OCI-LY1 (cell line): Measurements from ENCODE around the gene KRT5.
"Not testable (repeated sequence)": the region's sequence is repeated elsewhere in the genome, so short reads cannot be mapped to it uniquely, and the experiment has no call there.

ENCODE experiments used
- H2AFZ ChIP-seq: fragments of 200-600 bp; sonication (generic), shearing (Covaris generic); 2 replicates; pipeline ENCODE4 v1.6.0; 2014; ENCODE audit warnings: antibody characterized with exemption, mild to moderate bottlenecking, low read length
- H3F3A ChIP-seq: fragments of 200-600 bp; sonication (generic), shearing (Covaris generic); 2 replicates; pipeline ENCODE4 v1.6.0; 2014; ENCODE audit warnings: mild to moderate bottlenecking, antibody characterized with exemption, low read length, moderate library complexity; ENCODE audit not compliant: insufficient read depth
- H3K27ac ChIP-seq: fragments of 200-600 bp; sonication (generic); 2 replicates; pipeline ENCODE4 v1.5.1; 2014; ENCODE audit warnings: low read length, mixed run types, mild to moderate bottlenecking, low read depth; ENCODE audit not compliant: poor library complexity, severe bottlenecking
- H3K27me3 ChIP-seq: fragments of 200-600 bp; sonication (generic); 2 replicates; pipeline ENCODE4 v1.6.0; 2014; ENCODE audit warnings: antibody characterized with exemption, mild to moderate bottlenecking, low read length, moderate library complexity; ENCODE audit not compliant: insufficient read depth
- H3K36me3 ChIP-seq: fragments of 200-600 bp; sonication (generic); 2 replicates; pipeline ENCODE4 v1.6.1; 2014; ENCODE audit warnings: mild to moderate bottlenecking, antibody characterized with exemption, low read length, moderate library complexity, mixed read lengths; ENCODE audit not compliant: insufficient read depth
- H3K4me1 ChIP-seq: fragments of 200-600 bp; sonication (generic); 2 replicates; pipeline ENCODE4 v1.5.1; 2014; ENCODE audit warnings: mild to moderate bottlenecking, low read length, moderate library complexity; ENCODE audit not compliant: insufficient read depth, severe bottlenecking
- H3K4me2 ChIP-seq: fragments of 200-600 bp; sonication (generic), shearing (Covaris generic); 2 replicates; pipeline ENCODE4 v1.6.1; 2014; ENCODE audit warnings: low read length
- H3K4me3 ChIP-seq: fragments of 200-600 bp; sonication (generic); 2 replicates; pipeline ENCODE4 v1.5.1; 2014; ENCODE audit warnings: low read length, low read depth, mild to moderate bottlenecking, mixed read lengths; ENCODE audit not compliant: poor library complexity, severe bottlenecking
- H3K79me2 ChIP-seq: fragments of 200-600 bp; shearing (Covaris generic); 2 replicates; pipeline ENCODE4 v1.6.1; 2016; ENCODE audit warnings: mixed run types, low read length, mixed read lengths; ENCODE audit not compliant: insufficient read depth
- H3K9ac ChIP-seq: fragments of 200-600 bp; sonication (generic), shearing (Covaris generic); 2 replicates; pipeline ENCODE4 v1.6.1; 2014; ENCODE audit warnings: mild to moderate bottlenecking, low read length, mixed read lengths
- H3K9me2 ChIP-seq: fragments of 200-600 bp; sonication (generic), shearing (Covaris generic); 2 replicates; pipeline ENCODE4 v1.6.1; 2014; ENCODE audit warnings: low read depth, mild to moderate bottlenecking, low read length, mixed read lengths
- H3K9me3 ChIP-seq: fragments of 200-600 bp; shearing (Covaris generic); 2 replicates; pipeline ENCODE4 v1.6.1; 2014; ENCODE audit warnings: low read length, mixed read lengths
- H4K20me1 ChIP-seq: fragments of 200-600 bp; sonication (generic), shearing (Covaris generic); 2 replicates; pipeline ENCODE4 v1.6.0; 2016; ENCODE audit warnings: mild to moderate bottlenecking, low read length; ENCODE audit not compliant: insufficient read depth
- CTCF ChIP-seq: fragments of 200-600 bp; sonication (generic), shearing (Covaris generic); IDR thresholded peaks from 2 replicates; pipeline ENCODE4 v1.5.1; 2017; ENCODE audit warnings: mild to moderate bottlenecking, antibody characterized with exemption, low read length, moderate library complexity, mixed read lengths
- EZH2 ChIP-seq: fragments of 200-600 bp; sonication (generic), shearing (Covaris generic); IDR thresholded peaks from 2 replicates; pipeline ENCODE4 v1.8.0; 2017; ENCODE audit warnings: borderline replicate concordance, mixed run types, mild to moderate bottlenecking, antibody characterized with exemption, low read length, moderate library complexity, mixed read lengths

The KRT5 gene

GRCh38 chr12:52488736-52489135 lies 31.5 kb downstream of the KRT5 start:
- Histone ChIP-seq H3K9ac (no peak overlapping the region), H3K36me3 (no peaks in the 10 kb centered on the region), H2AFZ (no peak overlapping the region), H3K27me3 (no peaks in the 10 kb centered on the region), H3K27ac (no peak overlapping the region), H3K9me2 (no peaks in the 10 kb centered on the region), H4K20me1 (no peaks in the 10 kb centered on the region), H3K4me2 (no peak overlapping the region), H3K4me1 (no peaks in the 10 kb centered on the region), H3K79me2 (no peaks in the 10 kb centered on the region), H3F3A (no peaks in the 10 kb centered on the region), H3K9me3 (no peaks in the 10 kb centered on the region), H3K4me3 (no peak overlapping the region)
- TF ChIP-seq CTCF (no peak), EZH2 (no peak)

GRCh38 chr12:52487744-52488443 lies 32.3 kb downstream of the KRT5 start:
- H3K4me2 ChIP-seq, H4K20me1 ChIP-seq, H3F3A ChIP-seq, H3K9me2 ChIP-seq, H3K4me1 ChIP-seq, H3K9me3 ChIP-seq, H3K27me3 ChIP-seq, H3K4me3 ChIP-seq, H3K79me2 ChIP-seq, H3K27ac ChIP-seq, H3K36me3 ChIP-seq, H2AFZ ChIP-seq, H3K9ac ChIP-seq: not testable (repeated sequence)

- TF ChIP-seq EZH2 (no peak), CTCF (no peak)
- Histone ChIP-seq H3F3A (no peaks in the 10 kb centered on the region), H3K4me1 (no peaks in the 10 kb centered on the region), H4K20me1 (no peaks in the 10 kb centered on the region), H3K9me2 (no peaks in the 10 kb centered on the region), H3K27ac (no peak overlapping the region), H3K4me3 (no peak overlapping the region), H3K9ac (no peak overlapping the region), H2AFZ (no peak overlapping the region), H3K9me3 (no peaks in the 10 kb centered on the region), H3K79me2 (no peaks in the 10 kb centered on the region), H3K4me2 (no peak overlapping the region), H3K27me3 (no peaks in the 10 kb centered on the region), H3K36me3 (no peaks in the 10 kb centered on the region)
Measured at GRCh38 chr12:52487211-52487610, 33.0 kb downstream of the KRT5 start.
